BLaER1 (cell line): Measurements from ENCODE around the gene ARHGAP45.

Source experiments
- H3K27ac ChIP-seq: shearing (Covaris generic); formaldehyde crosslinking; 2 replicates; pipeline ENCODE4 v1.8.1; 2022
- H3K27me3 ChIP-seq: shearing (Covaris generic); formaldehyde crosslinking; 2 replicates; pipeline ENCODE4 v1.8.1; 2022
- H3K36me3 ChIP-seq: shearing (Covaris generic); formaldehyde crosslinking; 2 replicates; pipeline ENCODE4 v1.8.1; 2022
- H3K4me1 ChIP-seq: shearing (Covaris generic); formaldehyde crosslinking; 2 replicates; pipeline ENCODE4 v1.8.1; 2022
- H3K4me2 ChIP-seq: shearing (Covaris generic); formaldehyde crosslinking; 2 replicates; pipeline ENCODE4 v1.8.1; 2022
- H3K4me3 ChIP-seq: shearing (Covaris generic); formaldehyde crosslinking; 2 replicates; pipeline ENCODE4 v1.8.1; 2022
- H3K9ac ChIP-seq: shearing (Covaris generic); formaldehyde crosslinking; 2 replicates; pipeline ENCODE4 v1.8.1; 2022
- H3K9me3 ChIP-seq: shearing (Covaris generic); formaldehyde crosslinking; 2 replicates; pipeline ENCODE4 v1.8.1; 2022
- H4K20me1 ChIP-seq: shearing (Covaris generic); formaldehyde crosslinking; 2 replicates; pipeline ENCODE4 v1.8.1; 2022
- Cebpa-rat ChIP-seq: shearing (Covaris generic); IDR thresholded peaks from 2 replicates; pipeline ENCODE4 v1.8.1; 2022

The ARHGAP45 gene

GRCh38 chr19:1115646-1116420 is 48.9 kb downstream of the ARHGAP45 start:
- Histone ChIP-seq H3K36me3 (peaks cover 82% of the 10 kb centered on the region), H3K9ac (no peak overlapping the region), H3K27ac (no peak overlapping the region), H3K4me2 (no peak overlapping the region), H4K20me1 (peaks cover 24% of the 10 kb centered on the region), H3K27me3 (no peaks in the 10 kb centered on the region), H3K4me3 (no peak overlapping the region), H3K9me3 (no peaks in the 10 kb centered on the region), H3K4me1 (peaks cover 15% of the 10 kb centered on the region)
- no peak for TF ChIP-seq Cebpa-rat

GRCh38 chr19:1116726-1117581 is 50.0 kb downstream of the ARHGAP45 start:
- H4K20me1 ChIP-seq = peaks cover 19% of the 10 kb centered on the region
- H3K9me3 ChIP-seq = no peaks in the 10 kb centered on the region
- peaks cover 86% of the 10 kb centered on the region for H3K36me3 ChIP-seq
- TF ChIP-seq Cebpa-rat = no peak
- H3K9ac ChIP-seq = no peak overlapping the region
- H3K27me3 ChIP-seq = no peaks in the 10 kb centered on the region
- H3K4me2 ChIP-seq = no peak overlapping the region
- peaks cover 15% of the 10 kb centered on the region for H3K4me1 ChIP-seq
- no peak overlapping the region for H3K27ac ChIP-seq
- no peak overlapping the region for H3K4me3 ChIP-seq

GRCh38 chr19:1117654-1118053 is 50.7 kb downstream of the ARHGAP45 start:
- Histone ChIP-seq H3K4me3 (no peak overlapping the region), H3K36me3 (peaks cover 85% of the 10 kb centered on the region), H3K9me3 (no peaks in the 10 kb centered on the region)

GRCh38 chr19:1118999-1119398 is 52.0 kb downstream of the ARHGAP45 start:
- Histone ChIP-seq H3K36me3 (peaks cover 91% of the 10 kb centered on the region), H3K9ac (no peak overlapping the region)

More at GRCh38 chr19:1117654-1118053, 50.7 kb downstream of the ARHGAP45 start:
- Histone ChIP-seq H3K27me3 (no peaks in the 10 kb centered on the region), H3K27ac (no peak overlapping the region), H3K9ac (no peak overlapping the region), H4K20me1 (peaks cover 18% of the 10 kb centered on the region), H3K4me2 (no peak overlapping the region), H3K4me1 (peaks cover 13% of the 10 kb centered on the region)
- TF ChIP-seq Cebpa-rat = no peak

GRCh38 chr19:1119475-1120217 is 52.7 kb downstream of the ARHGAP45 start:
- Histone ChIP-seq H4K20me1 (peaks cover 22% of the 10 kb centered on the region), H3K27me3 (no peaks in the 10 kb centered on the region), H3K9ac (no peak overlapping the region), H3K27ac (no peak overlapping the region), H3K9me3 (no peaks in the 10 kb centered on the region), H3K4me1 (no peaks in the 10 kb centered on the region), H3K36me3 (peaks cover 92% of the 10 kb centered on the region), H3K4me2 (no peak overlapping the region), H3K4me3 (no peak overlapping the region)
- no peak for TF ChIP-seq Cebpa-rat

More at GRCh38 chr19:1118999-1119398, 52.0 kb downstream of the ARHGAP45 start:
- H3K4me2 ChIP-seq = no peak overlapping the region
- no peak for TF ChIP-seq Cebpa-rat
- peaks cover 20% of the 10 kb centered on the region for H4K20me1 ChIP-seq
- H3K4me3 ChIP-seq = no peak overlapping the region
- no peaks in the 10 kb centered on the region for H3K9me3 ChIP-seq
- H3K27ac ChIP-seq = no peak overlapping the region
- H3K27me3 ChIP-seq = no peaks in the 10 kb centered on the region
- no peaks in the 10 kb centered on the region for H3K4me1 ChIP-seq

- H3K27ac ChIP-seq = no peak overlapping the region
- H3K27me3 ChIP-seq = no peaks in the 10 kb centered on the region
- no peak overlapping the region for H3K4me2 ChIP-seq
- no peak for TF ChIP-seq Cebpa-rat
- peaks cover 10% of the 10 kb centered on the region for H3K4me1 ChIP-seq
- H4K20me1 ChIP-seq = peaks cover 34% of the 10 kb centered on the region
- no peak overlapping the region for H3K4me3 ChIP-seq
- peaks cover 99% of the 10 kb centered on the region for H3K36me3 ChIP-seq
- H3K9me3 ChIP-seq = no peaks in the 10 kb centered on the region
- H3K9ac ChIP-seq = no peak overlapping the region
These were observed 54.4 kb downstream of the ARHGAP45 start for GRCh38 chr19:1121395-1121794.

- no peak for TF ChIP-seq Cebpa-rat
- H3K27ac ChIP-seq = no peak overlapping the region
- H3K9me3 ChIP-seq = no peaks in the 10 kb centered on the region
- peaks cover 99% of the 10 kb centered on the region for H3K36me3 ChIP-seq
- H3K9ac ChIP-seq = no peak overlapping the region
- no peak overlapping the region for H3K4me2 ChIP-seq
- H3K4me3 ChIP-seq = no peak overlapping the region
- H3K27me3 ChIP-seq = no peaks in the 10 kb centered on the region
- H3K4me1 ChIP-seq = peaks cover 19% of the 10 kb centered on the region
- H4K20me1 ChIP-seq = peaks cover 43% of the 10 kb centered on the region
These were observed 55.3 kb downstream of the ARHGAP45 start for GRCh38 chr19:1122021-1122971.

GRCh38 chr19:1122972-1123363 is 56.0 kb downstream of the ARHGAP45 start:
- Histone ChIP-seq H3K4me1 (peaks cover 19% of the 10 kb centered on the region), H3K9me3 (no peaks in the 10 kb centered on the region), H3K4me3 (no peak overlapping the region), H3K4me2 (no peak overlapping the region), H4K20me1 (peaks cover 49% of the 10 kb centered on the region), H3K36me3 (peaks cover 99% of the 10 kb centered on the region), H3K27me3 (no peaks in the 10 kb centered on the region), H3K9ac (no peak overlapping the region), H3K27ac (no peak overlapping the region)
- TF ChIP-seq Cebpa-rat = no peak

GRCh38 chr19:1123381-1123780 is 56.4 kb downstream of the ARHGAP45 start:
- no peak overlapping the region for H3K9ac ChIP-seq
- no peak overlapping the region for H3K4me2 ChIP-seq
- H3K36me3 ChIP-seq = peaks cover 97% of the 10 kb centered on the region
- H3K4me3 ChIP-seq = no peak overlapping the region
- H3K27ac ChIP-seq = peak overlapping the region; percentile 22; the same call in 1 of the 2 replicates
- peaks cover 19% of the 10 kb centered on the region for H3K4me1 ChIP-seq
- no peaks in the 10 kb centered on the region for H3K27me3 ChIP-seq
- H3K9me3 ChIP-seq = no peaks in the 10 kb centered on the region
- TF ChIP-seq Cebpa-rat = no peak
- peaks cover 53% of the 10 kb centered on the region for H4K20me1 ChIP-seq
